ENCODE measurements around the gene DGLUCY.
"Not testable (repeated sequence)": the region's sequence is repeated elsewhere in the genome, so short reads cannot be mapped to it uniquely, and the experiment has no call there.

The DGLUCY gene

DNA sequence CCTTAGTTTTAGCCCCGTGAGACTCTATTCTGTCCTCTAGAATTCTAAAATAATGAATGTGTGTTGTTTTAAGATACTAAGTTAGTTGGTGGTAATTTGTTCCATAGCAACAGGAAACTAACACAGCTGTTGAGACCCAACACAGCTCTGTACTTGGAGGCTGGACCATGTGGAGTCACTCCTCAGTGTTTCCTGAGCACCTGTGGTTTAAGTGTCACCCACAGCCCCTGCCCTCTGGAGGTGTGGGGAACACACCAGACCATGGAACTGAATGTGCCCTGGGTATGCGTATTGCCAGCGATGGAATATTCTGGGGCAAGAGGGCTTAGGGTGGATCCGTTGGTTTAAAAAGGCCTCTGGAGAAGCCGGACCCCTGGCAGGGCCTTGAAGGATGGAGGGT, 147.2 kb downstream of the DGLUCY start:
- no peak for DNase-seq (ENCODE audit: low spot score)

DNA sequence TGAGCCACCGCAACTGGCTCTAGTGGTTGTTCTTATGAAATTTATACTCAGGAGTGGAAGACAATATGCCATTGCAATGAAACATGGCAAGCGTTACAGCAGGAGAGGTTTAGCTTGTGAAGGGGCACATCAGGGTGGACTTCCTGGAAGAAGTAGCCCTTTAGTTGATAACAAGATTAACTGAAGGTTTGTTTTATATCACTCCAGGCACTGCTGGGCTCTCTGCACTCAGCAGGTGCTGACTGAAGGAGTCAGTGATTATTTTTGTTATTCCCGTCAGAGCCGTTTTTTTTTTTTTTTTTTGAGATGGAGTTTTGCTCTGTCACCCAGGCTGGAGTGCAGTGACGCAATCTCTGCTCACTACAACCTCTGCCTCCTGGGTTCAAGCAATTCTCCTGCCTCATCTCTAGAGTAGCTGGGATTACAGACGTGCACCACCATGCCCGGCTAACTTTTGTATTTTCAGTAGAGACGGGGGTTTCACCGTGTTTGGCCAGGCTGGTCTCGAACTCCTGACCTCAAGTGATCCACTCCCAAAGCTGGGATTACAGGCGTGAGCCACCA, 148.2 kb downstream of the DGLUCY start:
- DNase-seq (ENCODE audit: low spot score) = no peak

DNA sequence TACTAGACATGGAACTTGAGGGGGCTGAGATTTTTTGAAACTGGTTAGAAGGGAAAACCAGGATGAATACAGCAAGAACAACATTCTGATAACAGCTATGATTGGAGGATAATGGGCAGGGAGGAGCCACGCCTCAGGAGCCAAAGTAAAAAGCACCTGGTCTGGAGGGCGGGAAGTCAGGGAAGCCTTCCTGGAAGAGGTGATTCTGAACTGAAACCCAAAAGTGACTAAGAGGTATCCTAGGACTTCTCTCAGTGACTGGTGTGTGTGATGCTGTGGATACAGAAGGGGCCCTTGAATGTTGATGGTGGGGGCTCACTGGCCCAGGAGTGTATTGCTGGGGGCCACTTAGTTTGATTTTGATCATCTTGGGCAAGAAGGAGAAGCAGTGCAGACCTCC, 149.5 kb downstream of the DGLUCY start:
- no peak for DNase-seq (ENCODE audit: low spot score)

DNA sequence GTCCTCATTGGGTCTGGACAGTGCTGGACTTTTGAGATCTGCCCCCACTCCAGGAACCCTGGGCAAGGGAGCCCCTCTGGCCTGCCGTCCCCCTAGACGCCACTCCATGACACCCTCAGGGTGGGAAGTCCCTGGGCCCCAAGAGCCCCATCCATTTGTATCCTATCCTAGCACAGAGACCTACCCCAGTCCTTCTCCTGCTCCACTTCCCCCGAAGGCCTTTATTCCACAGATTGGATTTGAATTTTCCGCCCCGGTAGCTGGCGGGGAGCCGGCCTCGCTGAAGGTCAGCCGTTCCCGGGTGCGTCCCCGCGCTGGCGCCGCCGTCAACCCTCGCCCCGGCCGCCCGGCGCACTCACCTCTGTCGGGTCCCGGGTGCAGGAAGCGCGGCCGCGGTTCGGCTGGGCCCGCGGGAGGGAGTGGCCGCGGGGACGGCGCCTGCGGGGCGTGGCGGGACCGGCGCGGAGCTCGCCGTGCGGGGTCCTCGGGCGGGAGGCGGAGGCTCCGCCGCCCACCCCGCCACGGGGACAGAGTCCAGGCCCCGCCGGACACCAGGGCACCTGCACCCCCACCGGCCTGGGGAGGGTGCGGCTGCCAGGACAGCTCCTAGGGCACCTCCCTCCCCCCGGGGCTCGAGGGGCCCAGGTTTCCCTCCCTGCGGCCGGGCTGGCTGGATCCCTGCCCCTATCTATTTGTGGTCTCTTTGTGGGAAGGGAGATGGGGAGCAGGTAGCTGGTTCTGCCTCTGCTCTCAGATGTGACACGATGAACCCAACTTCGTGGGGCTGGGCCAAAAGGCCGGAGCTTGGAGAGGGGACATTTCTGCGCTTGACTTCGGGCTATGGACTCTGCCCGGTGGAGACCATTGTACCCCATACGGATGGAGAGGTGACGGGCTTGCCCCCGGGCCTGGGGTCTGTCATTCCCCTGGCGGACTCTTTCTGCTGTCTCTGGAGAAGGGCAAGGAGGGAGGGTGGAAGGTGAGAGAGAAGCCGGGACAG, 150.6 kb downstream of the DGLUCY start:
- DNase-seq (ENCODE audit: low spot score) = no peak

DNA sequence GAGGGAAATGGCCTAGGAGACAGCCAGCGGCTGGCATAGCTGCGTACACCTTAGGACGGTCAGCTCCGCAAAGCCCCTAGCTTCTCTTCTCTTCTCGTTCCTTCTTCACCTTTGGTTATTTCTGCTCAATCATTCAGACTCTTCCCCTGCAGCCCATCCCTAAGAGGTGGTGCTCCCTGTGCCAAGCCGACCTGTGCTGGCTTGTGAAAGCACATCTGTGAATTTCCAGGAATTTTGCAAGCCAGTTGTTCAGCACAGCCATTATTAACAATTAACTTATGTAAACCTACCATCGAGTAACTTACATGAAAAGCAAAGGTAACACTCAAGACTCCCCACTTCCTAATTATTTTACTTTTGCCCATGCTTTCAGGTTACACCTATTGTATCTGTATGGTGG, 151.5 kb downstream of the DGLUCY start:
- DNase-seq (ENCODE audit: low spot score) = no peak

DNA sequence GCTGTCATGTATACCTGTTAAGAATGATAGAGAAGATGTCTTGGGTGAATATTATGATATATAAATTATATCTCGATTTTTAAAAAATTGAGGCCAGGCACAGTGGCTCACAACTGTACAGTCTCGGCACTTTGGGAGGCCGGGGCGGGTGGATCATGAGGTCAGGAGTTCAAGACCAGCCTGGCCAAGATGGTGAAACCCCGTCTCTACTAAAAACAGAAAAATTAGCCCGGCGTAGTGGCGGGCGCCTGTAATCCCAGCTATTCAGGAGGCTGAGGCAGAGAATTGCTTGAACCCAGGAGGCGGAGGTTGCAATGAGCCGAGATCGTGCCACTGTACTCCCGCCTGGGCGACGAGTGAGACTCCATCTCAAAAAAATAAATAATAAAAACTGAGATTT, 152.4 kb downstream of the DGLUCY start:
- DNase-seq (ENCODE audit: low spot score) = not testable (repeated sequence)

DNA sequence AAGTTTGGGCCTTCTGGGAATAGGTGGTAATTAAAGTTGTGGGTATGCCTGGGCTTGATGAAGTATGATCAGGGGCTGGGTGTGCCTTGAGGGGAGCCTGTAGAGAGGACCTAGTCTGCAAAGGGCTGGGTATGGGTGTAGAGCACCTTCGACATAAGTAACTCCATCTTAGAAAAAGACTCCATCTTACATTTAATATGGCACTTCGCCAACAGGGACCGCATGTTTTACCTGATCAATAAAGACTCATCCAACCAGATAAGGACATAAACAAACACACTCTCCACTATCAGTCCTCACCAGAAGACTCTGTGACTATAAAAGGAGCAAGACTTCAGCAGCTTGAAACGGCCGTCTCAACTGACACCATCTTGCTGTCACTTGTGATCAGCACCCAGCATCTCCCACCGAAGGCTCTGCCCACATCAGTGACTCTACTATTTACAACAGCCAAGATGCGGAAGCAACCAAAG, 154.1 kb downstream of the DGLUCY start:
- no peak for DNase-seq (ENCODE audit: low spot score)

DNA sequence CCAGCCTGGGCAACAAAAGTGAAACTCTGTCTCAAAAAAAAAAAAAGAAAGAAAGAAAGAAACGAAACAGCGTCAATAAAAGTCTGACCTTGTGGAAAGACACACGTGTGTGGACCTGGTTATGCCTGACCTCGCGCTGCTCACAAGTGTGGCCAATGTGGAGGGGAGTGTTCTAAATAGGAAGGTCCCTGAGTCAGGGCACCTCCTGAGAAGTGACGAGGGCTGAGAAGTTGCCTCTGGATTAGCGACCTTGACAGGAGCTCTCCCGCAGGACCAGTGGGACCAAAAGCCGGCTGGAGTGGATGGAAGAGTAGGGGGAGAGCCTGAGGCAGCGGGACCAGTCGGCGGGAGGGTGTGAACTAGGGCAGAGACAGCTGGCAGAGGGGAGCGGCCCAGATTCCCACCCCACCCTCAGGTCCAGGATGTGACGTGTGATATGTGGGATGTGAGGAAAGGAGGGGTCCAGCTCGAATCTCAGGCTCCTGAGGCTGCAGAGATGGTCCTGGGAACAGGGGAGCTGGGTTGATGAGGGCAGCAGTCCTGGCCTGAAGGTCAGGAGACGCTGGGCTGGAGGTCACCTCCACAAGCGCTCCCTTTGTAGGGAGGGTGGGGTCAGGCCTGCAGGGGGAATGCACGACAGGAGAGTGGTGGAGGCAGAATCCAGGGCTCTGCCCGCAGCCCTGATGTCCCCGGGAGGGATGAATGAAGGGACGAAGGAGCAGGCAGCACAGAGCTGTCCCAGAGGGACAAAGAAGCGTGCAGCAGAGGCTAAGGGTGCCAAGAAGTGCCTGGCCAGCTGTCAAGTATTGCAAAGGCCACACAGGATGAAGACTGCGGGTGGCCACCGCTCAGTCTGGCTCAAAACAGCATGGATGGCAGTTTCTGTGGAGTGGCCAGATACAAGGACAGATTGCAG, 155.5 kb downstream of the DGLUCY start:
- no peak for DNase-seq (ENCODE audit: low spot score)

DNA sequence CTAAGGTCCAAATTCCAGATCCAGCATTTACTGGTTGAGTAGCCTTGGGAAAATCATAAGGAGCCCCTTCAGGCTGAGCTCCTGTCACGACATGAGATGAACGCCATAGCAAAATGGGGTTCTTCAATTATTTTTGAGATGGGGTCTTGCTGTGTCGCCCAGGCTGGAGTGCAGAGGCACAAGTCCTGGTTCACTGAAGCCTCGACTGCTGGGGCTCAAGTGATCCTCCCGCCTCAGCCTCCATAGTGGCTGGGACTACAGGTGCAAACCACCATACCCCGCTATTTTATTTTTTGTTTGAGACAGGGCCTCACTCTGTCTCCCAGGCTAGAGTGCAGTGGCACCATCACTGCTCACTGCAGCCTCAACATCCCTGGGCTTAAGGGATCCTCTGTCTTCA, 156.3 kb downstream of the DGLUCY start:
- no peak for DNase-seq (ENCODE audit: low spot score)

DNA sequence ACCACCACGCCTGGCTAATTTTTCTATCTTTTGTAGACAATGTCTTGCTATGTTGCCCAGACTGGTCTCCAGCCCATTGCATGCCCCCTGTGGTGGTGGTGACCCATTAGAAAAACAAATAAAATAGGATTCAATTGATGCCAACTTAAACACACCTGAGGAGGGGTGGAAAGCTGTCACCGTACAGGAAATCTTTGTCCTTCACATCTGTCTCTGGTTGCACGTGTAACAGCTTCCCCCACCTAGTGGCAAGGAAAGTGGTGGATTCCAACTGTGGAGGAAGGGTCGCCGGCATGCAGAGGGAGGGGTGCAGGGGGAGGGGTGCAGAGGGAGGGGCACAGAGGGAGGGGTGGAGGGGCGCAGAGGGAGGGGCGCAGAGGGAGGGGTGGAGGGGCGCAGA, 156.7 kb downstream of the DGLUCY start:
- DNase-seq (ENCODE audit: low spot score) = no peak

DNA sequence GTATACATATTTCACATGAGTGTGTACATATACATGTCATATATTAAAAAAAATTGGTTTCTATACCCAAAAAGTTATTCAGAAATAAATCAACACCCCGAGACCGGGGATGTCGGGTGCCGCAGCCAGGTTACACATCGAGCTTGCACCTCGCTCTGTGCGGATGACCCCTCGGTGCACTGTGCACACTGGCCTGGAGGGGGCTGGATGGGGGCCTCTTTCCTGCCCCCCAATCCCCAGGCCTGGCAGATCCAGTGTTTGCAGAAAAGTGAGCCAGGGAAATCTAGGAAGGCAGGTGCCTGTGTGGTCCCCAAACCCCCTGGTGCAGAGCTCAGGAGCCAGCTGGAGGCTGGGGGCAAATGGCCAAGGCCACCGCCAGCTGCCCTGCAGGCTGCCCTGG, 157.8 kb downstream of the DGLUCY start:
- DNase-seq (ENCODE audit: low spot score) = no peak

DNA sequence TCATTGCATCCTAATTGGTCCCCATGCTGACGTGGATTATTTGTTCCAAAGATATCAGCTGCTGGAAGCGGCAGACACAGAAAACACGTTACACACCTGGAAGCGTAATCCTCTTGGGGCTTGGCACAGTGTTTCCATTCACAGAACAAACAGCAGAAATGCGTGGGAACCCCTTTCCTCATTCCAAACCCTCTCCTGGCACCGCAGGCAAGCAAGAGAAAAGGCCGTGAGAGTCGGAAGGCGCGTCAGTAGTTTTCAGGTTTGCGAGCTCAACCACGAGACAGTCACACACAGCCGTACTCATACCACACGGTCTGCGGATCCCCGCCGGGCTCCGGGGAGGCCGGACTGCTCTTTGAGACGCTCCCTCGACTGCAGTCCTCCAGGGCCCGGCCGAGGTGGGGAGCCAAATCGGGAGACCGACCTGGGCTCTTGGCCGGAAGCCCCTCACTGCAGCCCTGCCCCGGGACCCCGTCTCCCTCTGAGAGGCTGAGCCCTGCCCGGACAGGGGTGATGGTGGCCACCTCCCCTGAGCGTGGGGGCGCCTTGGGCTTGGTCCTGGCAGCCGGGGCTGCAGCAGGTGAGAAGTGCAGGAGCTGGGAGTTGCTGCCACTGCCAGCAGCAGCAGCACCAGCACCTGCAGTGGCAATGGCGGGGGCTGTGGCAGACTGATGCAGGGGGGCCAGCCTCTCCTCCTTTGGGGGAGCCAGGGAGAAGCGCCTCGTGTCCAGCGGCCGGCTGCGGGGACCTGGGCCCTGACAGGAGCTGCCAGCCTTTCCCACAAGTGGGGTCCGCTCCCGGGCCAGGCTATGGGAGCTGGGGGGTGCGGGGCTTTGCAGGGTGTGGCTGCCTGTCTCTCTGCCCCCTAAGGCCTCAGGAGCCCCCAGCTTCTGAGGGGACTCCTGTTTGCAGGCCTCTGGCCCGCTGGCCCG, 158.7 kb downstream of the DGLUCY start:
- DNase-seq (ENCODE audit: low spot score) = no peak

DNA sequence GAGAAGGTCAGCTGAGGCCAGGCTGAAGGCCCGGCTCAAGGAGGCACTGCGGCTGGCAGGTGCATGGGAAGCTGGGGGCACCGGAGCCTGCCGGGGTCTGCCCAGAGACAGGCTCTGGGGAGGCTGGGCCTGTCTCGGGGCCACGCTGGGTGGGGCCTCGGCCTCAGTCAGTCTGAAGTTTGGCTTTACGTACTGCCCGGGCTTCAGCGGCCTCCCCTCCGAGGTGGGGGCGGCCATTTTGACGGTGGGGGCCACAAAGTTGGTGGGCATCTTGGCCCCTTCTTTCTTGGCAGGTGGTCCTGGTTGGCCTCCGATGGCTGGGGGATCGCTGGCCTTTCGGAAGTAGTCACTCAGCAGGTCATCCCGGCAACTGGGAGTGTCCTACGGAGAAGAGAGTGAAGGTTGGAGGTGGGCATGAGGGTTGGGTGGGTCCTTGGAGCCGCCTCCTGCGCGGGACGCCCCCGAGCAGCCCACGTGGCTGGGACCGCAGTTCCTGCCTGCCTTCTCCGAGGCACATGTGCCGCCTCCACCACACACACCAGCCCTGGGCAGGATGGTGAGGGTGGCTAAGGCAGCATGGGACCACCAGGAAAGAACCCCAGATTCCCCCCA, 159.5 kb downstream of the DGLUCY start:
- DNase-seq (ENCODE audit: low spot score) = no peak

DNA sequence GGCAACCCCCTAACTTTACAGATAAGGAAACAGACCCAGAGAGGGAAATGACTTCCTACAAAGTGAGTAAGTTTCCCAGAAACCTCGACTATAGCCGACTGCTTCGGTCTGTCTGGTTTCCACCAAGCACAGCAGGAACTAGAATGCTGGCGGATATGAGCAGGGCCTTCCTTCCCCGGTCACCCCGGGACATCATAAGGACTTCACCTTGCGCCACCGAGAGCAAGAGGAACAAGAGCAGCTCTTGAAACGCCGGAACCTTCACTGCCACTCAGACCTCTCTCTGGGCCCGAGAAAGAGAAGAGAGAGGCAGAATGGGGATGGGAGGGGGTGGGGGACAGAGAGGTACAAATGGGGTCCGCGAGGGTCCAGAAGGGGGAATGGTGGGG, 160.0 kb downstream of the DGLUCY start:
- DNase-seq (ENCODE audit: low spot score) = no peak

DNA sequence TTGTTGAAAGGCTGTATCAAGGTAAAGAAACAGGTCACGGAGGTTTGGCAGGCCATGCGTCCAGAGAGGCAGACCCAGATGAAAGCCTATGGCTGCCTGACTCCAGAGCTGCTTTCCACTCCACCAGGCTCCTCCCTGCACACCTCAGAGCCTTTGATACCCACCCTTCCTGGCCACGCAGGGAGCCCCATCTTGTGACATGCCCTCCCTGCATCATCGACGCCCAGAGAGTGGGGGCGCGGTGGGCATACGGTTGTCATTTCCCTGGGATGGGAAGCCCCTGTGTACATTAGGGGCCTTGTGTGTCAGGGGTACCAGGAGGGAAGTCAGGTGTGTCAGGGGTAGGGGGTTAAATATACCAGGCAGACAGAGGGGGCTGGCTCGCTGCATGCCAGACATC, 160.9 kb downstream of the DGLUCY start:
- DNase-seq (ENCODE audit: low spot score) = no peak

Measured in RKO (cell line).